Bone marrow (tissue), 2 donors: ENCODE results near the gene TMEM109.

Source experiments
- DNase-seq, 2 donors: peaks; one replicate each; lab custom pipeline; 2025; lab: John Stamatoyannopoulos, UW

Gene TMEM109

DNA sequence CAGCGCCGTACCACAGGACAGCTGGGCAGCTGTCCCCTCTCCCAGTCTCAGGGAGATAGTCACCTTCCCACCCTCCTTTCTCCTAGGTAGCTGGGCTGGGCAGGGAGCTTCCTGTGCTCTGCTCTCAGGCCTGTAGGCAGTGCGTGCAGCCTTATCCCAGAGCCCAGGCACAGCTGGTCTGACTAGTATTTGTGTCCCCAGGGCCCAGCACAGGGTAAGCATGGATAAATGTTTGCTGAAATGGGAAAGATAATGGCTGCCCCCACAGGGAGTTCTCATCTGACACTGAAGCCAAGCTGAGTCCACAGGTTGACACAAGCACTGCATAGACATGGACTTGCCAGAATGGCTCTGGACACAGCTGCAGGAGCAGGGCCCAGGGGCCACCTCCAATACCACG lies 28.3 kb downstream of the TMEM109 start:
- DNase-seq = no peak

GRCh38 chr11:60942970-60943565 lies 29.1 kb downstream of the TMEM109 start:
- no peak for DNase-seq

DNA sequence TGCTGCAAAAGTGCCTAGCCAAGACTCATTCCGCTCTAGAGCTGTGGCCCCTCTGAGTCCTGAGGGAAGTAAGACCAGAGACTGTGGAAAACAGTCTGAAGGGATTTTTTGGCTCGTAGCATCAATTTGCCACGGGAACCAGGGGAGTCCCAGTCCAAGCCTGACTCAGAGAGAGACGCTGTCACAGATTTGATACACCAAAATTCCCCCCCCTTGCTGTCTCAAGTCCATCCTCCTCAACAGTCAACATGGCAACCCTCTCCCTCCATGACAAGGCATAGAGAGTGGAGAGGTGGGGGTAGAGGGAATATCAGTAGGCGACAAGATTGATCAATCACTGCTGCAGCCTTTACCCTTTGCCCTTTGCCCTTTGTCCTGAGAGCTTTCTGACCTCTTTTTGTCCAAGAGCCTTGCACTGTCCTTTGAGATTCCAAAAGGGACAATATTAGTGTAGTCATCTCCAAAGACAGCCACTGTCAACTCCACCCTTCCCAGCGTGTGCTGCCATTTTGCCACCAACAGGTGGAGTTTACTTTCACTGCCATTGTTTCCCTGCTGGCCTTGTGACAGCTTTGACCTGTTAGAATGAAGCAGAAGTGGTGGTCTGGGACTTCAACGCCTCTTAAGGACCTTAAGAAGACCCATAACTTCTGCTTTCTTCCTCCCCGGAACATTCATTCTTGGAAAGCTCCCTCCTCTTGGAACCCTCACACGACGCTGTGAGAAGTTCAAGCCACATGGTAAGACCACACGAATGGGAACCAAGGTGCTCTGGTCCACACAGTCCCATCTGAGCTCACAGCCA lies 30.7 kb downstream of the TMEM109 start:
- DNase-seq = no peak

DNA sequence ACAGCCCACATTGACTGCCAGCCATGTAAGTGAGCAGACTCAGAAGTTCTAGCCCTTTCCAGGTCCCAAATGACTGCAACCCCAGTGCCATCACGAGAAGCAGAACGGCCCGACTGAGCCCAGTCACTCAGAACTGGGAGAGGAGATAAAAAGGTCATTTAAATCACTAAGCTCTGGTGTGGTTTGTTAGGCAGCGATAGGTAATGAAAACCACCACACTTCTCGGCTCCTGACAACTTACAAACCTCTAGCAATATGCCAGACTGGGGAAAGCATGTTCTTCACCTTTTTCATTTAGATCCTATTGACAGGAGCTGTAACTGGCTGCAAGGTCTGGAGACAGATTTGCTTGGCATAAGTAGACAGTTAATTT lies 31.3 kb downstream of the TMEM109 start:
- DNase-seq = no peak

DNA sequence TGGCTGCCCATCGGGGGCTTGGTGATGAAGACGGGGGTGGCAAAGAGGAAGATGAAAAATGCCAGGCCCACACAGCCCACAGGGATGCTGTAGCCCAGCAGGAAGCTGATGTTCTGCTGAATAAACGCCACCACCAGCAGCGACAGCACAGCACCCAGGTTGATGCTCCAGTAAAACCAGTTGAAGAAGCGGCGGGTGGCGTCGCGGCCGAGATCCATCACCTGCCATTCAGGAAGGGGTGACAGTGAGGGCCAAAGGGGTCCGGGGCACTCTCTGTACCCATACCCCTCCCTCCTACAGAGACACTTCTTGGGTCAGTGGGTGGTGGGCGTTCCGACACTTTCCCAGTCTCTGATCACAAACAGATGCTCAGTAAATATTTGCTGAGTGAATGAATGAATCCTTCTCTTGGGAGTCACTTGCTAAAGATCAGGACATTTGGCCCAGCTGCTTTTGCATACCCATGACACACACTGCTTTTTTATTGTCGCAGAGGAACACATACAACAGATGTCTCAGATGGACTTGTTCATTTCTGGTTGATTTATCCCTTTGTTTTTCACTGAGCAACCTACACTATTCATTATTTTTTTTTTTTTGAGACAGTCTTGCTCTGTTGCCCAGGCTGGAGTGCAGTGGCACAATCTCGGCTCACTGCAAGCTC lies 32.8 kb downstream of the TMEM109 start:
- DNase-seq = no peak

GRCh38 chr11:60947700-60948099 lies 33.7 kb downstream of the TMEM109 start:
- no peak for DNase-seq

- no peak for DNase-seq
Measured at GRCh38 chr11:60948250-60948649, 34.3 kb downstream of the TMEM109 start.

DNA sequence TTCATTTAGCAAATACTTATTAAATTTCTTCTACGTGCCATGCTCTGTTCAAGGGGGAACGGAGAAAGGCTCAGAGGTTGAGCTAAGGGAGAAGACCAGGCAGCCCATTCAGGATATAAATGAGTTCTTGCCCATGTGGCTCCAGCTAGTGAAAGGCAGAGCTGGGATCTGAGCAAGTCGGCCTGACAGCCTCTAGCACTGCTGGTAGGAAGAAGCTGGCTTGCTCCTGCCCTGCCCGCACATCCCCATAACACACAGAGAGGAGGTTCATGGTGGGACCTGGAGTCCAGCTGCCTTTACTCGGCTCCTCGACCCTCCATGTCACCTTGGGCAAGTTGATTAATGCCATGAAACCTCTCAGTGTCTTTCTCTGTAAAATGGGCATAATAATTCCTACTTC lies 36.1 kb downstream of the TMEM109 start:
- DNase-seq = no peak

GRCh38 chr11:60950933-60951605 lies 37.1 kb downstream of the TMEM109 start:
- DNase-seq = no peak

GRCh38 chr11:60951606-60951903 lies 37.6 kb downstream of the TMEM109 start:
- peak in 1 of 2 donors; percentile 25 for DNase-seq

GRCh38 chr11:60951904-60952741 lies 38.2 kb downstream of the TMEM109 start, which contains the start of gene SLC15A3:
TSS of gene SLC15A3 (minus strand) at chr11:60952176. CDS start at chr11:60951551, 625 bp downstream.
- DNase-seq = peak; percentile 72 to 82

- DNase-seq = no peak
Measured at GRCh38 chr11:60952742-60953170, 38.8 kb downstream of the TMEM109 start.

DNA sequence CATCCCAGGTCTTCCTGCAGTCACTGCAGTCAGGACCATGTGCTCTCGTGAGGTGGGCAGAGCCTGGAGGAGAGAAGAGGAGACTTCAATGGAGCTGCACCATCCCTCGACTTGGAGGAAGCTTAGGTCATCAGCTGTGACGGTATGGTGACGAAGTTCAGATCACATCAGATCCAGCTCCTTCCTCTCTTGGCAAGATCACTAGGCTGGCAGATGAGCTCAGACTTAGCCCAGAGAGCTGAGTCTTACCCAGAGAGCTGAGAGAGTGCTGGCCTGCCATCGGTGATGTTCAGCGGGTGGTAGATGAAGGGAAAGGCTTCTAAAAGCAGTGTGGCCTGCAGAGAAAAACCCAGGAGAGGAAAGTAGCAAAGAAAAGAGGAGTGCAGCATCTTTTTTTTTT lies 39.8 kb downstream of the TMEM109 start:
- DNase-seq = no peak

DNA sequence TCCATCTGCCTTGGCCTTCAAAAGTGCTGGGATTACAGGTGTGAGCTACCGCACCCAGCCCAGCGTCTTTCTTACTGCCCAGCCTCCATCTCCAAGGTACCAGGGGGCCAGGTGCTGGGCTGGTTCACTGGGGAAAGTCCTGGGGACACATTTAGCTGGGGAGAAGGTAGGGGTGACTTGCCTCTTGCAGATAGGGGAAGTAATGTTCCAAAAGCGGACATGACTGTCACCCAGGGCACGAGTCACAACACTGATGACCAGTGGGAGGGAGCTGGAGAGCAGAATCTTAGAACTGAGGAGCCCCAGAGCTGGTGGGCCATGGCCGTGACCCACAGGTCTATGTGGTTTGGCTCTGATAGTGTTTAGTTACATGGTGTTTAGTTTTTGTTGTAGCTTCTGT lies 40.5 kb downstream of the TMEM109 start:
- peak in 1 of 2 donors; percentile 19 for DNase-seq

GRCh38 chr11:60955571-60955970 lies 41.6 kb downstream of the TMEM109 start:
- no peak for DNase-seq

GRCh38 chr11:60957188-60957587 lies 43.2 kb downstream of the TMEM109 start:
- DNase-seq = no peak

DNA sequence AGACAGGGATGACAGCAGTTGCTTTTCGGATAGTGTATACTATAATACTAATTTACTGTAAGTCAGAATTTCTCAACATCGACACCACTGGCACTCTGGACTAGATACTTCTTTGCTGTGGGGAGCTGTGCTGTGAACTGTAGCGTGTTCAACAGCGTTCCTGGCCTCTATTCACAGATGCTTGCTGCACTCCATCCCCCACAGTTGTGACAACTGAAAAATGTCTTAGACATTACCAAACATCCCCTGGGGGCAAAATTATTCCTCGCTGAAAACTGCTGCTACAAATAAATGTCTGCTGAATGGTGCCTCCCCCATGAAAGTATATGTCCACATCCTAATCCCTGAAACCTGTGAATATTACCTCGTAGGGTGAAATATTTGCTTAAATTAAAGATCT lies 45.5 kb downstream of the TMEM109 start:
- no peak for DNase-seq

DNA sequence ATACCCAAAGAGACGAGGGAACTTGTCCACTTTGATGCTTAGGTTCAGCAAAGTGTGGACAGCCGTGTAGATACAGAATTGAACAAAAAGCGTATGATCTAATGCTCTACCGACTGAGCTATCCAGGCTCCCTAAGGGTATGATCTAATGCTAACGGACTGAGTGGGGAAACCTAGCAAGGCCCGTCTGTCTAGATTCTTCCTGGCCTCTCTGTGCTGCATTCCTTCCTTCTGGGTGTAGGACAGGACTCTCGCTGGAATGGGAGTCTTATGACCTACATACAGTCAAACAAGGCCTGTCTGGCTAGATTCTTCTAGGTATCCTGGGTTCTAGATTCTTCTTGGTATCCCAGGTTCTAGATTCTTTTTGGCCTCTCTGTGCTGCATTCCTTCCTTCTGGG lies 46.4 kb downstream of the TMEM109 start:
- DNase-seq = no peak

GRCh38 chr11:60964801-60965200 lies 50.8 kb downstream of the TMEM109 start:
- no peak for DNase-seq

DNA sequence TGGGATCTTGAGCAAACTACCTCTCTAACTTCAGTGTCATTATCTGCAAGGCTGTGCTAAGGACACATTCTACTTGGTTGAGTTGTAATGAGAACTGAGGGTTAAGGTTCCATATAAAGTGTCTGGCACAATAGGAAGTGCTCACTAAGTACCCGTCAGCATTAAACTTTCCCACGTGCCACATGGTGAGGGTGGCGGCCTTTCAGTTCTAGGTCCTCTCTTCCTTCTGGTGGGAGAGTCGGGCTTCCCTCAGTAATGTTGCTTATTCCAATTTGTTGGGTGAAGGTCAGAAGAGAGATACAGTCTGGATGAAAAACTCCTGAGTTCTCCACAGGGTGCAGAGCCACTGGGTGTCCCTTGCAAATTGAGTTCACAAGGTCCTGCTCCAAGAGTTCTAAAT lies 52.9 kb downstream of the TMEM109 start:
- no peak for DNase-seq

DNA sequence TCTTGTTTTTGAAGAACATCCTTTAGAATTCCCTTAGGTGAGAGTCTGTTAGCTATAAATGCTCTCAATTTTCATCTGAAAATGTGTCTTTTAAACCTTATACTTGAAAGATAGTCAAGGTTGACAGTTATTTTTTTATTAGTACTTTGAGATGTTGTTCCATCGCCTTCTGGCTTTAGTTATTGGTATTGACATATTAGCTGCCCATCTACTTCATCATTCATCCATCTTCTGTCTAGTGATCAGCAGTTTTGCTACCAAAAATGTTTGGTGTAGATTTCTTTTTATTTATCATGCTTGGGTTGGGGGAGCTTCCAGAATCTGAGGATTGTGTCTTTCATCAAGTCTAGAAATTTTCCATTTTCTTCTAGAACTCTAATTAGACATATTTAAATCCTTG lies 54.3 kb downstream of the TMEM109 start:
- DNase-seq = no peak

DNA sequence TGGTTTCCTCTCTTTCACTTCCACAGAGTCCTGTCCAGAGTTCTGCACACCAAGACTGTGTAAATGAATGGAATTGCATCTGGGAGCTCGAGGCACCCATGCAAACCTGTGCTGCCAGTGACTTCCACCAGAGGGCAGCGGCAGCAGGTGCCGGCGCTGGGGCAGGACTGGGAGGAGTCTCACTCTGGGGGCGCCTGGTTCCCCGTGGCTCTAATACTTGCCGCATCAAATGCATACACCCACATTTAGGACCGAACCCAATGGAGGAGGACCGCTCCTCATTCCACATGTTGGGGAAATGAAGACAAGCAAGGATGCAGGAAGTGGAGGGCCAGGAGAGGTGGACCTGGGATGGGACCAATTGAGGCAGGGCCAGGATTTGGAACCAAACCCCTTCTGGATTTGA lies 56.4 kb downstream of the TMEM109 start:
- DNase-seq = peak; percentile 13 to 16
